GM12872 (cell line): ENCODE results near the gene TMEM208.

Experiments
- CTCF ChIP-seq: IDR thresholded peaks from 3 replicates; pipeline ENCODE4 v1.5.1; 2011; ENCODE audit warnings: low read depth, mild to moderate bottlenecking, low read length, moderate library complexity; ENCODE audit not compliant: insufficient read depth

The TMEM208 gene

DNA sequence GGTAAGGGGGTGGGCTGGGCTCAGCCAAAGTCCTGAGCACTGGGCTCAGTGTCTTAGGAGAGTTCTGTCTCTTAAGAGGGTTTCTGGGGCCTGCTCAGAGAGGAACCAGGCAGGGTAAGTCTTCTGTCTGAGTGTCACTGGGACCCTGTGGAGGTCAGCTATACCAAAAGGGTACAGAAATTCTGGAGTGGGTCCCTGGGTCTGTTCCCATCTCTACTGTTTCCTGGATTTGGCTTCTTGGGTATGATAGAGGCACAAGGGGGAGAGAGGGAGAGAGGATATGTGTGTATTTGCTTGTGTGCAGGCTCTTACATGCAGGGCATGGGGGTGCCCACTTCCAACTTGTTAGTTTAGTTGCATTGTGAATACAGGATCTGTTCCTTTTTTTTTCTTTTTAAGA is 33.4 kb upstream of the TMEM208 start:
- TF ChIP-seq CTCF: no peak

GRCh38 chr16:67194260-67194659 is 32.7 kb upstream of the TMEM208 start:
- no peak for TF ChIP-seq CTCF

DNA sequence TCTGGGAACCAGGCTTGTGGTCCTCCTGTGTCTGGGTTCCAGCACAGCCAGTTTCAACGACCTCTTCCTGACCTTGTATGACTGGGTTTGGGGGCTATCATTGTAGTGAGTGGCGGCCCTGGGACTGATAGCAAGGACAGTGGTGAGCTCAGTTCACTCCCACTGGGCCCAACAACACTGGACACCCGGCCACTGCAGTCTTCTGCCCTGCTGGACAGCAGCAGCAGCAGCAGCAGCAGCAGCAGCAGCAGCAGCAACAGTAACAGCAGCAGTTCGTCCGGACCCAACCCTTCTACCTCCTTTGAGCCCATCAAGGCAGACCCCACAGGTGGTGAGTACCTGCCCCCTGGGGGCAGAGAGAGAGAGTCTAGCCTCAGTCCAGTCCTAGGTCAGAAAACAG is 31.3 kb upstream of the TMEM208 start:
- TF ChIP-seq CTCF: no peak

- no peak for TF ChIP-seq CTCF
These were observed 30.0 kb upstream of the TMEM208 start for GRCh38 chr16:67196881-67197280.

DNA sequence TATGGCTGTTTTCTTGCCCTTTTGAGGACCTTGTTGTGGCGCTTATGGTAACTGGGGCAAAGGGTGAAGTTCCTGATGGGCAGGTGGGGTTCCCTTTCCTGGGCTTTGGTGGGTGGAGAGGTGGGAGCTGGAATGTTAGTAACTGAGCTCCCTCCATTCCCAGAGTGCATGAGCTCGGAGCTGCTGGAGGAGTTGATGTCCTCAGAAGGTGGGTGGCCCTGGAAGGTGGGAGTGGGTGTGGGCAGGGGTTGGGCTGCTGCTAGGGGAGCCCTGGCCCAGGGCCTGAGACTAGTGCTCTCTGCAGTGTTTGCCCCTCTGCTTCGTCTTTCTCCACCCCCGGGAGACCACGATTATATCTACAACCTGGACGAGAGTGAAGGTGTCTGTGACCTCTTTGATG is 29.2 kb upstream of the TMEM208 start:
- no peak for TF ChIP-seq CTCF

- peak; percentile 75 for TF ChIP-seq CTCF
These were observed 28.6 kb upstream of the TMEM208 start for GRCh38 chr16:67198238-67198734.

- TF ChIP-seq CTCF: no peak
These were observed 27.7 kb upstream of the TMEM208 start, which contains the start of gene ELMO3 for GRCh38 chr16:67199011-67199807. Gene ELMO3 (plus strand): TSS chr16:67199131. CDS start chr16:67199327, 196 bp downstream.
